H1 (cell line): ENCODE results near the gene JPT2. TPM values are rescaled to one million over a fixed set of nuclear protein-coding genes. Genes with fewer than 3 reads are reported as not detected.

Source experiments
- BCL11A ChIP-seq, 2 experiments: IDR thresholded peaks; one replicate each; pipeline ENCODE4 v1.6.1; 2011; ENCODE audit warnings: low read depth in 2 of 2, low read length in 2 of 2, mild to moderate bottlenecking in 2 of 2
- CBX5 ChIP-seq: fragments of 300-800, 300-1000 bp; sonication (generic); IDR thresholded peaks from 2 replicates; pipeline ENCODE4 v1.7.1; 2016; ENCODE audit warnings: antibody characterized with exemption, low read length, low read depth
- EP300 ChIP-seq, 2 experiments: IDR thresholded peaks; 1 replicate in 1 of 2; 2 replicates in 1 of 2; pipeline ENCODE4 v1.6.1; 2011 to 2012; ENCODE audit warnings: low read depth in 2 of 2, low read length in 2 of 2, mild to moderate bottlenecking in 2 of 2, borderline replicate concordance in 1 of 2, inconsistent platforms in 1 of 2, moderate library complexity in 1 of 2
- SP2 ChIP-seq: IDR thresholded peaks from 2 replicates; pipeline ENCODE4 v1.6.1; 2012; ENCODE audit warnings: mild to moderate bottlenecking, low read length, inconsistent platforms
- polyA plus RNA-seq, 7 experiments: library from polyadenylated mRNA; depleted of rRNA in 3 of 7; stranded (reverse) in 5 of 7; unstranded in 2 of 7; fragments of >200 nt in 5 of 7; fragments of 200-250 nt in 2 of 7; gene quantifications; 1 replicate in 5 of 7; 2 replicates in 1 of 7; 4 replicates in 1 of 7; pipeline versions ENCODE4 v1.2.1 to v1.2.3, GENCODE V29; 2011 to 2013; ENCODE audit warnings: missing spikeins in 2 of 7, mixed read lengths in 2 of 7
- total RNA-seq: library from RNA; stranded (reverse); fragmentation: NEBNext Ultra II Directional; extraction: Animal tissue kit (Norgen Biotek cat#: 25700); gene quantifications from 2 replicates; pipeline ENCODE4 v1.2.1, GENCODE V29; 2021

JPT2 gene
- total and polyA plus RNA-seq, 2 of the 8 experiments (the other 6 are each of a cell fraction or from before 2014, with no cell fraction given): 67.6 to 197 TPM

DNA sequence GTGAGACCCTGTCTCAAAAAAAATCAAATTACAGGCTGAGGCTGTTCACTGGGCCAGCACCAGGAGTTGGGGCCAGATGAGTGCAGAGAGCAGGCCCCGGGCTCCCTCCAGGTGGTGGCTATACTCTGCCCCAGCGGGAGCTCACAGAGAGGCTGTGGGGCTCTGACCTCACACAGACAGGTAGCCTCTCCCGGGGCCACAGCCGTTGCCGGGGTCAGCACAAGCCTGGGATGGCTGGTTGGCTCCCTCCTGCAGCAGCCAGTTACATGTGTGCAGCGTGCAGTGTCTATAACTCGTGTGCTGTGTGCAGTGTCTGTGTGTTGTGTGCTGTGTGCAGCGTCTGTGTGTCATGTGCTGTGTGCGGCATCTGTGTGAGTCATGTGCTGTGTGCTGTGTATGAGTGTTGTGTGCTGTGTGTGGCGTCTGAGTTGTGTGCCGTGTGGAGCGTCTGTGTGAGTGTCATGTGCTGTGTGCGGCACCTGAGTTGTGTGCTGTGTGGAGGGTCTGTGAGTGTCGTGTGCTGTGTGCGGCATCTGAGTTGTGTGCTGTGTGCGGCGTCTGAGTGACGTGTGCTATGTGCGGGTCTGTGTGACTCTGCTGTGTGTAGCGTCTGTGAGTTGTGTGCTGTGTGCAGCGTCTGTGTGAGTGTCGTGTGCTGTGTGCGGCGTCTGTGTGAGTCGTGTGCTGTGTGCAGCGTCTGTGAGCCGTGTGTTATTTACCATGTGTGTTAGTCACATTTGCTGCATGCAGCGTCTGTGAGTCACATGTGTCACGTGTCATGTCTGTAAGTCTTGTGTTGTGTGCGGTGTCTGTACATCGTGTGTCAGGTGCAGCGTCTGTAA lies 48.8 kb downstream of the JPT2 start (continued):
- no peak for TF ChIP-seq BCL11A (IDR thresholded peaks at IDR 0.05; ENCODE audit: low read depth in 2 of 2, low read length in 2 of 2)
- TF ChIP-seq CBX5: no peak
- no peak for TF ChIP-seq EP300 (IDR thresholded peaks at IDR 0.05; ENCODE audit: borderline replicate concordance in 1 of 2, low read depth in 2 of 2, low read length in 2 of 2)
- no peak for TF ChIP-seq SP2
